NCI-H1436 treated with DMSO at 0.1 percent for 48 hours (cell line): ENCODE measurements around the gene CAMTA2.
A peak's percentile ranks its signal among the peaks of the same experiment; 100 is the strongest.

Experiments
- DNase-seq: peaks from one replicate; lab custom pipeline; 2025; lab: John Stamatoyannopoulos, UW

Gene CAMTA2

GRCh38 chr17:4967539-4968485, 19.7 kb downstream of the CAMTA2 start, which contains the start of gene SPAG7:
Gene SPAG7 (minus strand): TSS chr17:4967817. CDS start chr17:4967804, 13 bp downstream.
- DNase-seq: peak; percentile 77

DNA sequence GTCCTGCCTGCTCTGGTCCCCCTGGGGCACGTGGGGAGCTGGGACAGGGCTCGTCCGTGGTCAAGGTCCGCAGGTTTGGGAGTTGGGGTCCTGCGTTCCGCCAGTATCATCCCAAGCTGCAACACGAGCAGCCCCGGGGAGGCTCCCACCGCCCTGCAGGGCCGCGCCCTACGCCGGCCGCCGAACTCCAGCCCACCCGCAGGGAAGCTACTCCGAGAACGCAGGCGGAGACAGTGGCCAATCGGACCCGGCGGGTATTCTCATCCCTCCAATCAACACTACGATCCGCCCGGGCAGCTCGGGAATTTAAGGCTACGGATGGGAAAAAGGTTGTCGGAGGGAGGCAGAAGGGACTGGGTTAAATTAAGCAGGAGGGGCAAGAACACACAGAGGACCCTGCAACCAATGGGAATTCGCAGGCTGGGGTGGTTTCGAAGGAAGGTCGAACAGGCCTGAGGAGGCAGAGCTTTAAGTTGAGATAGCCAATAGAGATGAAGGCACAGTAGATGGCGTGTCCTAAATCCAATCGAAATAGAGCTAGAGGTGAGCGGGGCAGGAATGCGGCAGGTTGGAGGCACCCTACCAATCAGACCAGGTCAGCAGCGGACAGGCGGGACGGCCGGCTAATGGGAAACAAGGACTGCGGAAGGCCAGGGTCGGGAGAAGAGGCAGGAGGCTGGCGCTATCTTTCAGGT, 20.5 kb downstream of the CAMTA2 start:
- peak; percentile 99 for DNase-seq

DNA sequence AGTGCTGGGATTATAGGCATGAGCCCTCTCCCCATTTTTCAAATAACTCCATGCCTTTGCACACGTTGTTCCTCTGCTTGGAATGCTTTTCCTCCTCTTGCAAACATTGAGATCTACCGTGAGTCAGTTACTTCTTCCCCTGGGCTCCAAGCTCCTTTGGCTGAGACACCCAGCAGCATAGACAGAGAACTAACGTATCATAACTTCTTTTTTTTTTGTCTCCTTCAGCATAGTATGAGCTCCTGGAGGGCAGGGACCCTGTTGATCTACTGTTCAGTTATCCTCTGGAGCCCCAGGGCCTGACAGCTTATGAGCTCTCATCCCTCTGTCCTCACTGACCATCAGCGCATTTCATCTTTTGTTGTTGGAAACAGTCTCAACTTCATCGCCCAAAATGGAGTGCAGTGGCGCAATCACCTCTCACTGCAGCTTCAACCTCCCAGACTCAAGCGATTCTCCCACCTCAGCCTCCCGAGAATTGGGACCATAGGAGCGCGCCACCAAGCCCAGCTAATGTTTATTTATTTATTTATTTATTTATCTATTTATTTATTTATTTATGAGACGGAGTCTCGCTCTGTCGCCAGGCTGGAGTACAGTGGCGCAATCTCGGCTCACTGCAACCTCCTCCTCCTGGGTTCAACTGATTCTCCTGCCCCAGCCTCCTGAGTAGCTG, 22.0 kb downstream of the CAMTA2 start:
- DNase-seq: no peak

- DNase-seq: no peak
These were observed 27.1 kb downstream of the CAMTA2 start for GRCh38 chr17:4960279-4960922.

- DNase-seq: no peak
These were observed 28.1 kb downstream of the CAMTA2 start for GRCh38 chr17:4959261-4959965.

DNA sequence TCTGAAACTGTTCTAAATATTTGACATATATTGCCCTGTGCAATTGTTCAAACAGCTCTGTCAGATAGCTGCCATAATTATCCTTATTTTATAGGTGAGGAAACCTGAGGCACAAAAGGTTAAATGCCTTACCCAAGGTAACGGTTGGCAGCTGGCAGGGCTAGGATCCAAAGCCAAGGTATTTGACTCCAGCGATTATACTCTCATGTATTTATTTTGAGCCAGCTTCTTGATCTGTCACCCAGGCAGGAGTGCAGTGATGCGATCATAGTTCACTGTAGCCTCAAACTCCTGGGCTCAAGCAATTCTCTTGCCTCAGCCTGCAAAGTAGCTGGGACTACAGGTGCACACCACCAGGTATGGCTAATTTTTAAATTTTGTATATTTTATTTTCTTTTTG, 29.4 kb downstream of the CAMTA2 start:
- no peak for DNase-seq

GRCh38 chr17:4956493-4957061, 30.9 kb downstream of the CAMTA2 start:
- no peak for DNase-seq

DNA sequence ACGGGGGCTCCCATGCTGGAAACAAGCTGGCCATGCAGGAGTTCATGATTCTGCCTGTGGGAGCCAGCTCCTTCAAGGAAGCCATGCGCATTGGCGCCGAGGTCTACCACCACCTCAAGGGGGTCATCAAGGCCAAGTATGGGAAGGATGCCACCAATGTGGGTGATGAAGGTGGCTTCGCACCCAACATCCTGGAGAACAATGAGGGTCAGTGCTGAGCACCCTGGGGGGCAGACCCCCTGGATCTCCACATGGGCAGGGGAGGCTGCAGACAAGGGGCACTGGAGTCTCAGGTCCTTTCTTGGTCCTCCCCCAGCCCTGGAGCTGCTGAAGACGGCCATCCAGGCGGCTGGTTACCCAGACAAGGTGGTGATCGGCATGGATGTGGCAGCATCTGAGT, 32.4 kb downstream of the CAMTA2 start:
- DNase-seq: no peak

- DNase-seq: no peak
These were observed 34.0 kb downstream of the CAMTA2 start for GRCh38 chr17:4953451-4953961.

GRCh38 chr17:4951486-4951885, 36.0 kb downstream of the CAMTA2 start:
- DNase-seq: no peak

DNA sequence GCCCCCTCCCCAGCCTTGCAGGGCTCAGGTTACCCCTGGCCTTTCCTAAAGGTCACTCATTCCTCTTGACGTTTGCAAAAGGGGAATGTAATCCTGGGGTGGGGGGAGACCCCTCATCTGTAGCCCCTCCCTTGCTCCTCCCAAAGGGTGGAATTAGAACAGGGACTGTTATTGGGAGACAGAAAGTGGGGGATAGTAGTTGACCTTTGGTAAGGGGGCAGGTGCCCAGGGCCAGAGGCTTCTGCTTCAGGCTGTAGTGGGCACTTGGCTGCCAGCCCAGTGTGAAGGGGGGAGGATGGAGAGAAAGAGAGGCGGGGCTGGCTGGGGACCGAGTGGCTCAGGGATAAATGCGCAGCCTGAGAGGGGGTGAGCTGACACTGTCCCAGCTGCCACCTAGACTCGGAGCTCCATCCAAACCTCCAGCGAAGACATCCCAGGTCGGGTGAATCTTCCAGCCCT, 36.7 kb downstream of the CAMTA2 start, which contains the start of gene ENO3:
TSS of gene ENO3 (plus strand) at position 374 of the 459 bp plus-strand sequence. CDS start 711 bp downstream, outside the sequence.
- DNase-seq: peak; percentile 26

DNA sequence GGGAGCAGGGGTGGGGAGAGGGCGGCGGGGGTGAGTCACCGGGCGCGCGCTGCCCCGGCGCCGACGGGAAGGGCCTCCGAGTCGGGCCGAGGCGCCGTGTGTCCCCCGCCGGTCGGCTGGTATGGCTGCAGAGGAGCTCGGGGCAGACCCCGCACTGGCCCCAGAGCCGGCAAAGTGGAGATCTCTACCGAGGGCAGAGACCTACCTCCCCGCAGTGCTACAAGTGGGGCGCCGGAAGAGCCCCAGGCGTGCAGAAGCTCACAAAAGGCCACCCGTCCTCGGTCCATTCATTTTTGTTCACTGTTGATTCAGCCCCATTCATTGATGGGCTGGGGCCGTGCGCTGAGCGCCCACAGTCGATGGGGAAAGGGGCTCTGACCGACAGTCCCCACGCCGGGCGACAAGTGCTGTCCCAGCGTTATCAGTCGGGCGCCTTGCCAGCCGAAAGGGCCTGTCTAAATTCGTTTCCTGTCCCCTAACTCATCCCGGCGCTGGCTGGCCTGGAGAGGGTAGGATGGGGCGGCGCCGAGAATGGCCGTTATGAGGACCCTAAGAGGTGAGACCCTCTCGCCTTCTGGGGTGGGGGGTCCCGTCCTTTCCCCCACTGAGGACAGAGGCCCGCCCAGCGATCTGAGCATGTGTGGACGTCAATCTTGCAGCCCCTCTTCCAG, 37.3 kb downstream of the CAMTA2 start:
- no peak for DNase-seq

- no peak for DNase-seq
These were observed 38.0 kb downstream of the CAMTA2 start for GRCh38 chr17:4949321-4950074.

GRCh38 chr17:4948931-4949320, 38.5 kb downstream of the CAMTA2 start:
- DNase-seq: peak; percentile 36

GRCh38 chr17:4948166-4948930, 39.1 kb downstream of the CAMTA2 start, which contains the start of gene PFN1:
Gene PFN1 (minus strand): TSS chr17:4948530. CDS start chr17:4948394, 136 bp downstream.
- peak; percentile 55 for DNase-seq

DNA sequence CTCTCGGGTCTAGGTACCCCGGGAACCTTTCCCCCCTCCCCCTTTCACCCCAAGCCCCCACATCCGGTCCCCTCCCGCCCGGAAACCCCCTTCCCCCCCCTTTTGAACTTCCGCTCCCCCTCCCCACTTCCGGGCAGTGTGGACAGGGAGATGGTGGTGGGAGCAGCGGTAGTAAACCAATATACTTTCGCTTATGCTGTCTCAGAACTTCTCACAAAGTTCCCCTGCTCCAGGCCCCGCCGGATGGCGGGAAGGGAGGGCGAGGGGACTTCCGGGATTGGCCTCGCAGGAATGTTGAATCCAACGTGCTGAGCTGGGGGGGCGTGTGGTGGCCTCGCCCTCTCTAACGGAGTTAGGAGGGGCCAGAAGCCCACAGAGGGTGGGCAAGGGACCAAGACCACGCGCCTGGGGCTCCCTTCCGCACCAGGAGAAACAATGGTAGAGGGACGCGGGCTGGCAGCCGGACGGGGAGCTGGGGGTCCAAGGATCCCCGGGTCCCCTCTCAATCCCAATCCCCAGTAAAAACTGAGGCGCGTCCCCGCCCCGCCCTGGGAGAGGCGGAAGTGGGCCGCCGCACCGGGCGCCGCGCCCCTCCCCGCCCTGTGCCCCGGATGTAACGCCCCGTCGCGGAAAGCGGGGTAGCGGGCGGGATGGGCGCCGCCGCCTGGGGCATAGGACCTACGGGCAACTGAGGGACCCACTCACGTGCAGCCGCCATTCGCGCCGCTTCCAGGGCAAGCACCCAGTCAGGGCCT, 39.9 kb downstream of the CAMTA2 start:
- no peak for DNase-seq

- no peak for DNase-seq
These were observed 40.5 kb downstream of the CAMTA2 start for GRCh38 chr17:4947010-4947410.
